GM10266 (cell line): ENCODE measurements around the gene TAOK1.

Source experiments
- DNase-seq: peaks from one replicate; pipeline ENCODE4 v3.0.0; 2012; ENCODE audit errors: extremely low spot score
- CTCF ChIP-seq: IDR thresholded peaks from 2 replicates; pipeline ENCODE4 v1.5.1; 2012; ENCODE audit warnings: mild to moderate bottlenecking, low read depth; ENCODE audit not compliant: control insufficient read depth, insufficient read depth; ENCODE audit errors: missing control alignments

The TAOK1 gene

GRCh38 chr17:29379084-29379991 is 10.8 kb upstream of the TAOK1 start:
- no peak for DNase-seq

GRCh38 chr17:29383686-29384085 is 6.5 kb upstream of the TAOK1 start:
- no peak for TF ChIP-seq CTCF
- DNase-seq, result no peak

More at GRCh38 chr17:29379084-29379991, 10.8 kb upstream of the TAOK1 start:
- no peak for TF ChIP-seq CTCF

GRCh38 chr17:29384901-29385300 is 5.3 kb upstream of the TAOK1 start:
- no peak for DNase-seq
- no peak for TF ChIP-seq CTCF

- no peak for DNase-seq
- no peak for TF ChIP-seq CTCF
Observed at GRCh38 chr17:29386760-29387159, 3.4 kb upstream of the TAOK1 start.

GRCh38 chr17:29388937-29389336 is 1.2 kb upstream of the TAOK1 start:
- no peak for DNase-seq
- no peak for TF ChIP-seq CTCF

GRCh38 chr17:29390851-29391631 is 878 bp downstream of the TAOK1 start:
- no peak for TF ChIP-seq CTCF
- no peak for DNase-seq

GRCh38 chr17:29393436-29393835 is 3.3 kb downstream of the TAOK1 start:
- DNase-seq, result no peak
- no peak for TF ChIP-seq CTCF
